Lung microvascular endothelial cell (primary cell): ENCODE results near the gene PC. TPM values are rescaled to one million over a fixed set of nuclear protein-coding genes. Genes with fewer than 3 reads are reported as not detected.
"Not testable (repeated sequence)": the region's sequence is repeated elsewhere in the genome, so short reads cannot be mapped to it uniquely, and the experiment has no call there.

ENCODE experiments used
- DNase-seq, 2 donors: peaks; one replicate each; pipeline versions ENCODE4 v3.0.0 to v3.0.0-alpha.2; 2010; ENCODE audit warnings: low read depth in 2 of 2
- total RNA-seq: library from RNA; depleted of rRNA; stranded (reverse); fragments of >200 nt; gene quantifications from 2 replicates; pipeline ENCODE4 v1.2.1, GENCODE V29; 2014

Gene PC, protein sequence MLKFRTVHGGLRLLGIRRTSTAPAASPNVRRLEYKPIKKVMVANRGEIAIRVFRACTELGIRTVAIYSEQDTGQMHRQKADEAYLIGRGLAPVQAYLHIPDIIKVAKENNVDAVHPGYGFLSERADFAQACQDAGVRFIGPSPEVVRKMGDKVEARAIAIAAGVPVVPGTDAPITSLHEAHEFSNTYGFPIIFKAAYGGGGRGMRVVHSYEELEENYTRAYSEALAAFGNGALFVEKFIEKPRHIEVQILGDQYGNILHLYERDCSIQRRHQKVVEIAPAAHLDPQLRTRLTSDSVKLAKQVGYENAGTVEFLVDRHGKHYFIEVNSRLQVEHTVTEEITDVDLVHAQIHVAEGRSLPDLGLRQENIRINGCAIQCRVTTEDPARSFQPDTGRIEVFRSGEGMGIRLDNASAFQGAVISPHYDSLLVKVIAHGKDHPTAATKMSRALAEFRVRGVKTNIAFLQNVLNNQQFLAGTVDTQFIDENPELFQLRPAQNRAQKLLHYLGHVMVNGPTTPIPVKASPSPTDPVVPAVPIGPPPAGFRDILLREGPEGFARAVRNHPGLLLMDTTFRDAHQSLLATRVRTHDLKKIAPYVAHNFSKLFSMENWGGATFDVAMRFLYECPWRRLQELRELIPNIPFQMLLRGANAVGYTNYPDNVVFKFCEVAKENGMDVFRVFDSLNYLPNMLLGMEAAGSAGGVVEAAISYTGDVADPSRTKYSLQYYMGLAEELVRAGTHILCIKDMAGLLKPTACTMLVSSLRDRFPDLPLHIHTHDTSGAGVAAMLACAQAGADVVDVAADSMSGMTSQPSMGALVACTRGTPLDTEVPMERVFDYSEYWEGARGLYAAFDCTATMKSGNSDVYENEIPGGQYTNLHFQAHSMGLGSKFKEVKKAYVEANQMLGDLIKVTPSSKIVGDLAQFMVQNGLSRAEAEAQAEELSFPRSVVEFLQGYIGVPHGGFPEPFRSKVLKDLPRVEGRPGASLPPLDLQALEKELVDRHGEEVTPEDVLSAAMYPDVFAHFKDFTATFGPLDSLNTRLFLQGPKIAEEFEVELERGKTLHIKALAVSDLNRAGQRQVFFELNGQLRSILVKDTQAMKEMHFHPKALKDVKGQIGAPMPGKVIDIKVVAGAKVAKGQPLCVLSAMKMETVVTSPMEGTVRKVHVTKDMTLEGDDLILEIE
- total RNA-seq: 7.2 and 10.5 TPM in 2 replicates

DNA sequence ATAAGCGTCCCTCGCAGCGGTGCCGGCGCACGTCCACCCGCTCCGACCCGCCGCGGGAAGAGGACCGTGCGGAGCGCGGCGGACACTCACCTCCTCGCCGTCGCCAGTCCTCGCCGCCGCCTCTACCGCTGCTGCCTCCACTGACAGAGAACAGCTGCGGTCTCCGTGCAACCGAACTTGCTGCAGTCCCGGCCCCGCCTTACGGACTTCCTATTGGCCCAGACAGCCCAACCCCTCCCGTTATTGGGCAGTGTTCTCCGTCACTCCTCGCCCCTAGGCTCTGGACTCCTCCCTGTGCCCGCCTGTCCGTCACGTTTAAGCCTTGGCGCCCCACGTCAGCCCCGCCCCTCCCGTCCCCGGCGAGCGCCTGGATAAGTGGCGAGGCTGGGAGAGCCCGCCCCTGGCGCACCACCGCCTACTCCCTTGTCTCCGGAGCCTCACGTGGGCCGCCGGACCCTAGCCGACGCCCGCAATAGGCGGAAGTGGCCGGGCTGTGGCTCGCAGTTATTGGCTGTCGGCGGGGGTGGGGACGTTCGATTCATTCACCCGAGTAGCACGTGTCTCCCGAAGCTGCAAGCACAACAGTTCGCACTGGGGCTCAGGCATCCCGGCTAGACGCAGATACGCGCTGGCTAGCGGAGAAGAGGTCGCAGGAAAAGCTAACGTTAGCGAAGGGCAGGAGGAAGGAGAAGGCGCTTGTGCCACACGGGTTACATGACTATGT lies at the start of gene PC:
Gene PC, minus strand, starts transcription at position 152 of the 724 bp plus-strand sequence. CDS start 86,224 bp downstream, outside the sequence.
- DNase-seq: peak; percentile 100

DNA sequence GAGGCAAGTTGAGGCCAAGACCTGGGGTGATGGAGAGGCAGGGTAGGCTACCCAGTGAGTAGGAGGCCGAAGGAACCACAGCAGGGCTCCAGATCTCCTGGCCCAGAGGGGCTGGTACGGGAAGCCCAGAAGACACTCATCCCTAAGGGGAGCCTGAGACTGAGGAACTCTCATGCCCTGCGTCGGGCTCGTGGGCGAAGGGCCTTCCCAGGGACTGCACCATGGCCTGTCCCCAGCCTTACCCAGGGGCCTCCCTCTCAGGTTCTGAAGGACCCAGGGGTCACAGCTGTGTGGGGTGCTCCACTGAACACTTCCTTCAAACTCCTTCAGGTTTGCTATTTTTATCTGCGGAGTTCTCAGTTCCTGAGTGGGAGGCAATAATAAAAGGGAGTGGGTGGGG lies 48.9 kb upstream of the PC start:
- DNase-seq: no peak

DNA sequence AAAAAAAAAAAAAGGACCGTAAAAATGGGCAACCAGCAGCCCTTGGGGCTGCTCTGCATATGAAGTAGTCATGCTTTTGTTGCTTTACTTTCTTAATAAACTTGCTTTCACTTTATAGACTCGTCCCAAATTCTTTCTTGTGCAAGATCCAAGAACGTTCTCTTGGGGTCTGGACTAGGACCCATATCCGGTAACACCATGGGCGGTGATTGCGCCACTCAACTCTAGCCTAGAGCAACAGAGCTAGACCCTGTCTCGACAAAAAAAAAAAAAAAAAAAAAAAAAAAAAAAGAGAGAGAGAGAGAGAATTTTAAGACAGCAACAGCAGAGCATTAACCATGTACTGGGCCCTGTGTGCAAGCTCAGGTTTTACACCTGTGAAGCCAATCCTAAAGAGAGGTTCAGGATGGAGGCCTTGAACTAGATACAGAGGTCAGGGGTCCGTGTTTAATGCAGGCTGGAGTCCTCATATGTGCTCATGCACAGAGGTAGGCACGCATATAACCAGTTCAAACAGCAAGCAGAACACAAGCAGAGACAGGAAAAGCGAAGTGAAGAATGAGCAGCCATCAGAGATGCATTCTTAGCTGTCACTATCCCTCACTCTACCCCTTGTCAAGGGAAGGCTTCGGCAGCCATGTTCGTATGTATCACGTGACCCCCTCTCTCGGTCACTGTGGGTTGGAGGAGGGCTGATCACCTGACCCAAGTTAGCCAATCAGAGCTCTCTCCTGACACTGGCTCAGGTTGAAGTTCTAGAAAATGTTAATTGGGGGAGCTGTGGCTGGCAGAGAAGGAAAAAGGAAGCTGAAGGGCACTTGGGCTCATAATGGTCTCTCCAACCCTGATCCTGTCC lies 48.1 kb upstream of the PC start:
- peak; percentile 12 to 15 for DNase-seq

DNA sequence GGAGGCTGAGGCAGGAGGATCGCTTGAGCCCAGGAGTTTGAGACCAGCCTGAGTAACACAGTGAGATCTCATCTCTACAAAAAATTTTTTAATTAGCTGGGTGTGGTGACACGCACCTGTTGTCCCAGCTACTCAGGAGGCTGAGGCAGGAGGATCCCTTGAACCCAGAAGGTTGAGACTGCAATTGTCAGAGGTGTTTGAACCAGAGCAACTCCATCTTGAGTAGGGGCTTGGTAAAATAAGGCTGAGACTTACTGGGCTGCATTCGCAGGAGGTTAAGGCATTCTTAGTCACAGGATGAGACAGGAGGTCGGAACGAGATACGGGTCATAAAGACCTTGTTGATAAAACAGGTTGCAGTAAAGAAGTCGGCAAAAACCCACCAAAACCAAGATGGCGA lies 47.0 kb upstream of the PC start:
- not testable (repeated sequence) for DNase-seq

DNA sequence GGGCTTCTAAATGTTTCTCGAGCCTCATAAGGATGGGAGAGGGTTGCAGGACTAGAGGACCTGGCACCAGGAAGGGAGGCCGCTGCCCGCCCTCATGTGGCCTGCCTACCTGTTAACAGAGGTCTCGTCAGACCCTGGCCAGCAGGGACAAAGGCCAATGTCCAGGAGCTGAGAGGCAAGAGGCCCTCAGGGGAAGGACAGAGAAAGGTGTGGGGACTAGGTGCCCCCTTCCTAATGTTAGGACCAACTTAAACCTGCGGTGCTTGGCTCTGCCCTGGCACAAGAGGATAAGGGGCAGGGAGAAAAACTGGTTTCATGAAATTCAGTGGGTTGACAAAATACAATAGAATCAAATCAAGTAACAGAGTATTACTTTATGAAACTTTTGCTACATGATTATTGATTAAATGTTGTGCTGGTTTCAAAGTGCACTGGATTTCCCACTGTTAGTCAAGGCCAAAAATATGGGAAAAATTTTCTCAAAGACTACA lies 44.8 kb upstream of the PC start:
- DNase-seq: no peak

DNA sequence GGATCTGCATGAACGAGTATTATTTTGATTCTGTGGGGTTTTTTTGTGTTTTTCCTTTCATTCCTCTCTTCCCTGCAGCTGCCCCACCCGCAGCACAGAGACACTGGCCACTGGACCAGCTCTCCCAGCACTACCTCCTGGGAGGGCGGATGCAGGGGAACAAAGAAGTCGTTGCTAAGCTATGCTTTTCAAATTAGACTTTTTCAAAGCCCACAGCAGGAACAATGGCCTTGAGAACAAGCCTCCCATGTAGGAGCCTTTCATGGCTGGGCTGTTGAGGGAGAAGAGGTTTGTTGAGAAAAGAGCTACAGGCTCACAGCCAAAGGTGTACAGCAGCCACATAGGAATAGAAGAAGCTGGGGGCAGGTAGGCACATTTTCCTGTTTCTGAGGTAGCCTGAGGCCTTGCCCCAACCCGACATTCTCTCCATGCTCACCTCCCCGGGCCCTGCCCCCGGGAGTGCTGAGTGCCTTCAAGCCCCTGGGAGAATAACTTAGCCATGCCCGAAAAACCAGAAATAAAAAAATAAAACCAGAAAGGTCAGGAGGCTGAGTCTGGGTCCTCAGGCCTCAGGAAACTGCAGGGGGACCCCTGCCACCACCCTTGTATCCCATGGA lies 44.2 kb upstream of the PC start:
- no peak for DNase-seq

DNA sequence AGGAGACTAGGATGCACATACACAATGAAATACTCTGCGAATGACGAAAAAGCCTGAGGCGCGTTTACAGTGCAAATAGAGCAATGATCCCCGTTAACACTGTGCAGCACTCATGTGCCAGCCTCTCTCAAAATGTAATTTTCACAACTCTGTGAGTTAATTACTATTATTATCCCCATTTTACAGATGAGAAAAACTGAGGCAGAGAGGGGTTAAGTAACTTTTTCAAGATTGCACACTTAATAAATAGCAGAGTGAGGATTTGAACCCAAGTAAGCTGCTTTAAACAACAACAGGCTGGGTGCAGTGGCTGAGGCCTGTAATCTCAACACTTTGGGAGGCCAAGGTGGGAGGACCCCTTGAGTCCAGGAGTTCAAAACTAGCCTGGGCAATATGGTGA lies 43.1 kb upstream of the PC start:
- DNase-seq: no peak

DNA sequence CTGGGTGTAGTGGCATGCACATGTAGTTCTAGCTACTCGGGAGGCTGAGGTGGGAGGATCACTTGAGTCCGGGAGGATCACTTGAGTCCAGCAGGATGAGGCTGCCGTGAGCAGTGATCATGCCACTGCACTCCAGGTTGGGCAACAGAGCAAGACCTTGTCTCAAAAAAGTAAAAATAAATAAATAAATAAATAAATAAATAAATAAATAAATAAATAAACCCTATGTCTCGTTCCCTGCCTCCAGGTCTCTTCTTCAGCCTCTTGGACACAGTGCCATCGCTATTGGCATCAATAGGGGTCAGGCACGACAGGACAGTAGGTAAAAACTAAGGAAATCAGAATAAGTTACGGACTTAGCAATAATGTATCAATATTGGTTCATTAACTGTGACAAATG lies 41.4 kb upstream of the PC start:
- DNase-seq: no peak

DNA sequence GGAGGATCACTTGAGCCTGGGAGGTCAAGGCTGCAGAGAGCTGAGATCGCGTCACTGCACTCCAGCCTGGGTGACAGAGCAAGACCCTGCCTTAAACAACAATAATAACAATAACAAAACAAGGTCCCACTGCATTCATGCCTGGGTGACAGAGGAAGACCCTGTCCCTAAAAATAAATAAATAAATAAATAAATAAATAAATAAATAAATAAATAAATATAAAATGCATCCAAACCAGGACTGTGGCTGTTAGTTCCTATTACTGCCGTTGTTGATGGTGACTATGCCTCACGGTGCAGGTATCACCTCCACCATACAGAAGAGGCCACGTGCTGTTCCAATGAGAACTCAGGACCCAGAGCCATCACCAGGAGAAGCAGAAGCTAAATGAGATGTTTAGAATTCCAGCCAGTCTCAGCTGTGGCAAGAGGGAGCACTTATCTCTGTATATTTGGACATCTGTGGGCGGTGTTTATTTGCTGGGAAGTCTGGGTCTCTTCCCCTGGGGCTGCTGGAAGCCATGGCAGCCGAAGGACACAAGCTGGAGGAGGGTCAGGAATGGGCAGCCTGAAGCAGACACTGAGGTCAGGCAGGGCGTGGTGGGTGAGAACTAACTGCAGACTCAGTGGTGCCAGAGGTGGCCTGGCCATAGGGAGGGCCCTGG lies 38.6 kb upstream of the PC start:
- DNase-seq: no peak

DNA sequence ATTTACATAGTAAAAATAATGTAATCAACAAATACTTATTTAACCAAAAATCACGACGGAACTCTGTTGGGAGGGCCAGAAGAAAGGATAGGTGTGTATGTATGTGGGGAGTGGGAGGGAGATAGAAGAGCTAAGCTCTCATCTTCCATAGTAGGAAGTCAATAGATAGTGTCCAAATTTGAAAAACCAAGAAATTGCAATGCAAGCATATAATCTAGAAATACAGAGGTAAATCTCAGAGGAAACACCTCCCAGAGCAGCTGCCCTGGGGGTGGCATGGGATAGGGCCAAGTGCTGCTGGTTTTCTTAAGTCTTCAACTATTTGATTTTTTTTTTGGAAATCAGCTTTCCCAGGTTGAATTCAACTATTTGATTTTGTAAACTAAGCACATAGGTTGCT lies 33.9 kb upstream of the PC start:
- DNase-seq: no peak

DNA sequence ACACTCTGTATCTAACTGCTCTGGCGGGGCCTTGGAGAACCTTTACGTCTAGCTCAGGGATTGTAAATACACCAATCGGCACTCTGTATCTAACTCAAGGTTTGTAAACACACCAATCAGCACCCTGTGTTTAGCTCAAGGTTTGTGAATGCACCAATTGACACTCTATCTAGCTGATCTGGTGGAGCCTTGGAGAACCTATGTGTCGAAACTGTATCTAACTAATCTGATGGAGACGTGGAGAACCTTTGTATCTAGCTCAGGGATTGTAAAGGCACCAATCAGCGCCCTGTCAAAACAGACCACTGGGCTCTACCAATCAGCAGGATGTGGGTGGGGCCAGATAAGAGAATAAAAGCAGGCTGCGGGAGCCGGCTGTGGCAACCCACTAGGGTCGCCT lies 31.2 kb upstream of the PC start:
- DNase-seq: not testable (repeated sequence)

DNA sequence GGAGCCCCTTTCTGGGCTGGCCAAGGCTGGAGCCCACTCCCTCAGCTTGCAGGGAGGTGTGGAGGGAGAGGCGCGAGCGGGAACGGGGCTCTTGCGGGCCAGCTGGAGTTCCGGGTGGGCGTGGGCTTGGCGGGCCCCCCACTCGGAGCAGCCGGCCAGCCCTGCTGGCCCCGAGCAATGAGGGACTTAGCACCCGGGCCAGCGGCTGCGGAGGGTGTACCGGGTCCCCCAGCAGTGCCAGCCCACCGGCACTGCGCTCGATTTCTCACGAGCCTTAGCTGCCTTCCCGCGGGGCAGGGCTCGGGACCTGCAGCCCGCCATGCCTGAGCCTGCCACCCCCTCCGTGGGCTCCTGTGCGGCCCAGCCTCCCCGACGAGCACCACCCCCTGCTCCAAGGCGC lies 30.6 kb upstream of the PC start:
- DNase-seq: not testable (repeated sequence)

DNA sequence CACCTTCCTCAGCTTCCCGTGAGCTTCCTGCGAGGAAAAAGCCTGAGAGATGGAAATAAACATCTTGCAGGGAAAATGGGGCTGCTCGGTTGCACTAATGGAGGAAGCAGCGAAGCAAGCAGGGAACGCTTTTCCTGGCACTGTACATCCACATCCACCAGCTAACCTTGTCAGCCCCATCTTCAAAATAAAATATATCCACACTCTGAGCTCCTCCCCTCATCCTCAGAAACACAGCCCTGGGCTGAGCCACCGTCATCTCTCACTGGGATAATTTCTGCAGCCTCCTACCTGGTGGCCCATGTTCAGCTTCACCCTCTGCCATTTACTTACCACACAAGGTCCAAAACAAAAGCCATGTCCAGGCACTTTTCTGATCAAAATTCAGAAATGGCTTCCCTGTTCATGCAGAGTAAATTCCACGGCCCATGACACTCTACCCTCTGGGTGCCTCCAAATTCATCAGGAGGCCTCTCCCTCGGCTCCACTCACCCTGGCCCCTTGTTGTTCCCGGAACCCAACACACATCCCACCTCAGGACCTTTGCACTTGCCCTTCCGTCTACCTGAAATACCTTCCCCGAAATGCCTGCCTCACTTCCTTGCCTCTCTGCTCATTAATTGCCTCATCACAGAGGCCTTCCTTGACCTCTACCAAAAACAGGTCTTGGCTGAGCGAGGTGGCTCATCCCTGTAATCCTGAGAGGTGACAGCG lies 29.9 kb upstream of the PC start:
- DNase-seq: no peak

DNA sequence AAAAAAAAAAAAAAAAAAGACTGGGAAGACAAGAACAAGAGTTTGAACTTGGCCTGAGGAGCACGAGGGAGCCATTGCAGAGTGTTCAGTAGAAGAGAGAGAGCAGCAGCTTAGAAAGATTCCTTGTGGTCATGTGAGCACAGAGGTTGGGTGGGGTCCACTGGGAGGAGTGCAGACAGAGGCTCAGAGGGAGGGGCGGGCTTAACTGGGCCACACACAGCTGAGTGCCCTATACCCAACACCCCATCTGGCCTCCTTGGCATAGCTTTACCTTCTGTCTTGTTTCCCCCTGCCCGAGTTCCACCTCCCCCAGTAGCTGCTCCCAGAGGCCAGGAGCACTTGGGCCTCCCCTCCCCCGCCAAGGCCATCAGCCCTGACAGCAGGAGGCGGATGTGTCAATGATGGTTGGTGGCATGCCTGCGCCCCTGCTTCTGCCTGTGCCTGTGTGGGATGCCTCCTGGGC lies 29.0 kb upstream of the PC start:
- DNase-seq: no peak

DNA sequence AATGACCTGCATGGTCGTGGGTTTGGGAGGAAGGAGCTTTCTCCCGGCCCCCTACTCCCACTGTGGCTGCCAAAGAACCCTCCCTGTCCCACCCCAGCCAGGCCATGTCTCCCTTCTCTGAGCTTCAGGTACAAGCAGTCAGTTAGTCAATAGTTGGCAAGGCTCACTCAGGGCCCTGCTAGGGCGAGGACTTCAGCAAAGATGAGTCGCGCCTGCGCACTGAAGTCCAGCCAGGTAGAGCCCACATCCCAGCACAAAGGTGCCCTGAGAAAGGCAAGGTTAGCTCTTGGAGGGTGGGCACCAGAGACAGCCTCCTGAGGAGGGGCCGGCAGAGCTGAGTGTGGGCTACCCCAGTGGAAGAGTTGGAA lies 28.0 kb upstream of the PC start:
- DNase-seq: no peak

DNA sequence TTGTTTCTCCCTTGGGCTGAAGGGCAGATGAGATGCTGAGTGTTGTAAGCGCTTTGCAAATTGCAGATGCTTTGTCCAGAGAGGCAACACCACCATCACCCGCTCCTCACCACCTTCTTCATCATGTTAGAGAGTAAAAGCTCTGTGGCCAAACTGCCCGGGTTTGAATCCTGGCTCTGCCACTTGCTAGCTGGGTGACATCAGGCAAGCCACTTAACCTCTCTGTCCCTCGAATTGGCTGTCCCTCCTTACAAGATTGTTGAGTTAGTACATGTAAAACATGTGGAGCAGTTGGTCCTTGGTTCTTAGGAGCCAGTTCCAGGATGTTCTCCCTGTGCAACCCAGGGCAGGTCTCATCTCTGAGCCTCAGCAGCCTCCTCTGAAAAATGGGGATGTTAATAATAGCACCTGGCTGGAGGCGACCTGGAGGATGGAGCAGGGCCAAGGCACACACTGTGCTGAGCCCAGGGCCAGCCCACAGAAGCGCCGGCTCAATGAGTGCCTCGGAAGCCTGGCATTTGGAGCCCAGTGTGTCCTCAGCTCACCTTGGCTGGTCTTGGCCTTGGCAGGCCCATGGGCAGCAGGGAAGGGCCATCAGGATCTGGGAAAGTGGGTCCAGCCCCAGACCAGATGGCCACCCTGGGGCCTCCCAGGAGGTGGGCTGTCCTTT lies 27.5 kb upstream of the PC start:
- no peak for DNase-seq

DNA sequence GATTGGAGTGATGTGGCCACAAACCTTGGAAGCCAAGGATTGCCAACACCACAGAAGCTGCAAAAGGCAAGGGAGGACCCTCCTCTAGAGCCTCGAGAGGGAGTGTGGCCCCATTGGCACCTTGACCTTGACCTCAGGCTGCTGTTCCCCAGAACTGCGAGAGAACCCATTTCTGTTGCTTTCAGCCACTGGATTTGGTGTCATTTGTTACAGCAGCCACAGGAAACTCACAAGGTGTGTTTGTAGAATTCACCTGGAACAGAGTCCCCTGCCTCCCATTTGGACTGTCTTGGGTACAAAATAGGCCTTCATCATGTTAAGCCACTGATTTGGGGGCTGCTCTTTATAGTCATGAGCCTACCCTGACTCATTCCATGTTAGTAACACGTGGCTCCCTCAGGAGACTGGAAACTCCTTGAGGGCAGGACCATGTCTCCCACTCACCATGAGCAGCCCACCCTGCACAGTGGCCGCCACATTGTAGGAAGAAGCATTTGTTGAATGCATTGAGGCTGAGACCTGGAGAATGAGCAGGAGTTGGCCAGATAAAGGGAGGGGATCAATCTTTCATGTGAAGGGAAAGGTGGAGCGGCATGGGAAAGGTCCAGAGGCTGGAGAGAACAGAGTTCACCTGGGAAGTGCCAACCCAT lies 25.2 kb upstream of the PC start:
- no peak for DNase-seq
